ENCODE results near the gene RCHY1. TPM values are rescaled to one million over a fixed set of nuclear protein-coding genes. Genes with fewer than 3 reads are reported as not detected.

Gene RCHY1
- total RNA-seq, 1 donor from 2014 or later, result 30.2 TPM

DNA sequence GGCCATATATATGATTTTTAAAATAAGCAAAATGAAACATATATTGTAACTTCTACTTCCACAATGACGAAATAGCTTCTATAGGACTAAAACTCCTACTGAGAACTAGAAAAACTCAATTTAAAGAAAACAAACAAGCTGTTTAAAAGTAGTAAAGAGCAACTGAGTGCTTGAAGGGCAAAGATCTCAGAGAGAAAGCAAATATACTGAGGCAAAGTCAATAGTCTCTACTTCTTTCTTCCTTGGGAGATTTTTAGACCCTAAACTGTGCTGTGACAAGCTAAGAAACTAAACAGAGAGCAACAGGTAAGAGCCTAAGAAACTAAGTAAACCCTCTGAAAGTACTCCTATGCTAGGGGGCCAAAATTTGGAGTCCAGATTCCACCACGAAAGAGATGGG, 8.6 kb downstream of the RCHY1 start:
- Histone ChIP-seq H3K4me1 (peaks cover 10% of the 10 kb centered on the region), H3K27ac (no peak overlapping the region), H3K9me3 (no peaks in the 10 kb centered on the region), H3K27me3 (no peaks in the 10 kb centered on the region), H3K4me3 (no peak overlapping the region), H3K36me3 (peaks cover 57% of the 10 kb centered on the region)
- intact Hi-C loops (cut with DNase I), result no loop called here
- DNase-seq (no peak), ATAC-seq (no peak)
- TF ChIP-seq, protein P1, sequence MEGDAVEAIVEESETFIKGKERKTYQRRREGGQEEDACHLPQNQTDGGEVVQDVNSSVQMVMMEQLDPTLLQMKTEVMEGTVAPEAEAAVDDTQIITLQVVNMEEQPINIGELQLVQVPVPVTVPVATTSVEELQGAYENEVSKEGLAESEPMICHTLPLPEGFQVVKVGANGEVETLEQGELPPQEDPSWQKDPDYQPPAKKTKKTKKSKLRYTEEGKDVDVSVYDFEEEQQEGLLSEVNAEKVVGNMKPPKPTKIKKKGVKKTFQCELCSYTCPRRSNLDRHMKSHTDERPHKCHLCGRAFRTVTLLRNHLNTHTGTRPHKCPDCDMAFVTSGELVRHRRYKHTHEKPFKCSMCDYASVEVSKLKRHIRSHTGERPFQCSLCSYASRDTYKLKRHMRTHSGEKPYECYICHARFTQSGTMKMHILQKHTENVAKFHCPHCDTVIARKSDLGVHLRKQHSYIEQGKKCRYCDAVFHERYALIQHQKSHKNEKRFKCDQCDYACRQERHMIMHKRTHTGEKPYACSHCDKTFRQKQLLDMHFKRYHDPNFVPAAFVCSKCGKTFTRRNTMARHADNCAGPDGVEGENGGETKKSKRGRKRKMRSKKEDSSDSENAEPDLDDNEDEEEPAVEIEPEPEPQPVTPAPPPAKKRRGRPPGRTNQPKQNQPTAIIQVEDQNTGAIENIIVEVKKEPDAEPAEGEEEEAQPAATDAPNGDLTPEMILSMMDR (IDR thresholded peaks at IDR 0.05), result no peak

- no peak for ATAC-seq
- Histone ChIP-seq H3K36me3 (peaks cover 54% of the 10 kb centered on the region), H3K27ac (no peak overlapping the region), H3K9me3 (no peaks in the 10 kb centered on the region), H3K4me1 (no peaks in the 10 kb centered on the region), H3K27me3 (no peaks in the 10 kb centered on the region), H3K4me3 (no peak overlapping the region)
- no peak for DNase-seq
- intact Hi-C loops (cut with DNase I), result no loop called here
- TF ChIP-seq, protein P1 (IDR thresholded peaks at IDR 0.05), result no peak
These were observed 11.5 kb downstream of the RCHY1 start for GRCh38 chr4:75502671-75503070.

DNA sequence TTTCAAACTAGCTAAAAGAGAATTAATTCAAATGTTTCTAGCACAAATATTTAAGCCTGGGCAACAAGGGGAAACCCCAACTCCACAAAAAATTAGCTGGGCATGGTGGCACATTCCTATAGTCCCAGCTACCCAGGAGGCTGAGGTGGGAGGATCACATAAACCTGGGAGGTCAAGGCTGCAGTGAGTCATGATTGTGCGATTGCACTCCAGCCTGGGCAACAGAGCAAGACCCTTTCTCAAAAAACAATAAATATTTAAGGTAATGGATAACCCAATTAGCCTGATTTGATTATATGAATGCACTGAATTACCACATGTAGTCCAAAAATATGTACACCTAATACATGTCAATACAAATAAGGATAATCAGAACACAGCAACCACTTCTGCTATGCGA, 14.3 kb downstream of the RCHY1 start:
- Histone ChIP-seq H3K36me3 (peaks cover 49% of the 10 kb centered on the region), H3K4me1 (no peaks in the 10 kb centered on the region), H3K27ac (no peak overlapping the region), H3K27me3 (no peaks in the 10 kb centered on the region), H3K9me3 (no peaks in the 10 kb centered on the region), H3K4me3 (no peak overlapping the region)
- intact Hi-C loops (cut with DNase I), result no loop called here
- TF ChIP-seq, protein P1 (IDR thresholded peaks at IDR 0.05), result no peak
- ATAC-seq (no peak), DNase-seq (no peak)

DNA sequence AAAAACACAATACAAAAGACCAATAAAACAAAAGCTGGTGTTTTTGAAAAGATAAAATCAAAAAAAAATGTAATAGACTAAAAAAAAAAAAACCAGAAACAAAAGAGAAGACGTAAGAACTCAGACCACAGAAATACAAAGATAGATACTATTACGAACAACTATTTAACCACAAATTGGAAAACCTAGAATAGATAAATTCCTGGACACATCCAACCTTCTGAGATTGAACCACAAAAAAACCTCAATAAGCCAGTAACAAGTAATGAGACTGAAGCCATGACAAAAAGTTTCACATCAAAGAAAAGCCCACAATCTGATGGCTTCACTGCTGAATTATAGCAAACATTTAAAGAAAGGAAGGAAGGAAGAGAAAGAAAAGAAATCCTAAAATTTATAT, 16.2 kb downstream of the RCHY1 start:
- no peak overlapping the region for H3K27ac ChIP-seq
- H3K4me3 ChIP-seq, result no peak overlapping the region
- ATAC-seq (no peak), DNase-seq (no peak)
- intact Hi-C loops (cut with DNase I), result no loop called here
- peaks cover 7% of the 10 kb centered on the region for H3K4me1 ChIP-seq
- no peaks in the 10 kb centered on the region for H3K27me3 ChIP-seq
- H3K36me3 ChIP-seq, result peaks cover 38% of the 10 kb centered on the region
- no peaks in the 10 kb centered on the region for H3K9me3 ChIP-seq
- TF ChIP-seq, protein P1 (IDR thresholded peaks at IDR 0.05), result no peak

GRCh38 chr4:75497133-75497532, 17.1 kb downstream of the RCHY1 start:
- H3K36me3 ChIP-seq, result peaks cover 45% of the 10 kb centered on the region
- DNase-seq, result no peak
- no peak for ATAC-seq
- no peak overlapping the region for H3K4me3 ChIP-seq
- H3K9me3 ChIP-seq, result no peaks in the 10 kb centered on the region
- TF ChIP-seq, protein P1 (IDR thresholded peaks at IDR 0.05), result no peak
- peaks cover 7% of the 10 kb centered on the region for H3K4me1 ChIP-seq
- H3K27ac ChIP-seq, result no peak overlapping the region
- H3K27me3 ChIP-seq, result no peaks in the 10 kb centered on the region
- intact Hi-C loops (cut with DNase I), result no loop called here

DNA sequence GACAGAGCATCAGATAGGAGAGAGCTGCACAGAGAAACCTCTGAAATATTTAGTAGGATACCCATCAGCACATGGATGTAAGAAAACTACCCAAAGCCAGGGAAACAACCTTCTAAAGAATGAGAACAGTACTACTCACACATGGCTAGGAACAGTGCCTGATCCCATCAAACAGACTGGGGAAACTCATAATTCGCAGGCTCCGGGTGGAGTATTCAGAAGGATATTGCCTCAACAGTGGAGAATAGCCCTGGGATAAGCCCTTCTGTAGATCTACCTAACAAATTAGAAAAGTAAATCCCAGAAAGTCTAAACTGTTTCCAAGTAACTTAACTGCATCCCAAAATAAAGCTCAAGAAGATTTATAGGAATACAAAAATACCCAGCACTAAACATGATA, 17.8 kb downstream of the RCHY1 start:
- no peak for ATAC-seq
- Histone ChIP-seq H3K36me3 (peaks cover 47% of the 10 kb centered on the region), H3K9me3 (no peaks in the 10 kb centered on the region), H3K4me1 (peaks cover 7% of the 10 kb centered on the region), H3K27ac (no peak overlapping the region), H3K27me3 (no peaks in the 10 kb centered on the region), H3K4me3 (no peak overlapping the region)
- intact Hi-C loops (cut with DNase I), result no loop called here
- no peak for DNase-seq
- TF ChIP-seq, protein P1 (IDR thresholded peaks at IDR 0.05), result no peak

All from upper lobe of right lung (tissue), 1 donor.